Activated gamma-delta T cell treated with anti-CD3 and anti-CD28 coated beads, Interleukin-2, amount 50 U/mL, for 16 hours (primary cell): Measurements from ENCODE around the gene IGF2BP3.

Experiments
- DNase-seq: peaks from one replicate; pipeline ENCODE4 v3.0.0-alpha.2; 2020; ENCODE audit warnings: low read depth

The IGF2BP3 gene

DNA sequence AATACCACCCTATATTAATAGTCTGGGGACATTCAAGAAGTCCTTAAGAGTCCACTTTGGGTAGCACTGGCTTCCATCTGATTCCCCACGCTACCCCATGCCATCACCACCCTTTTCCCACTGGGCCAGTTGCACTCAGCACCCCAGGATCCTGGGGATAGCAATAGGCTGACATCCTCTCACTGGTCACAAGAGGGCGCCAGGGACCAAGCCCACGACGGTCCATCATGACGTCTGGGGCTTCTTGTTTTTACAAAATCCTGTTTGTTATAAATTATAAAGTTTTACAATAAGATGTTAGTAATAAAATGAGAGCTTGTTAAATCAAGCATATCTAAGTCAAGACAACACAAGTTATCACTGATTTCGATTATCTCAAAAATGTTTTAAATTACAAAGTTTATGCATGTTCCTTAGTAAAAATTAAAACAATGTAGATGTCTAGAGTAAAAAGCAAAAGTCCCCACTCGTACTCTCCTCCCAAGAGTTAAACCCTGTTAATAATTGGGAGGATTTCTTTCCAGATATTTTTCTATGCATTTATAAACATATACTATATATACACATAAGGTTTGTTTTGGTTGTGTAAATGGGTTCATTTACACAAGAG, 208.3 kb downstream of the IGF2BP3 start:
- peak; percentile 28 for DNase-seq

DNA sequence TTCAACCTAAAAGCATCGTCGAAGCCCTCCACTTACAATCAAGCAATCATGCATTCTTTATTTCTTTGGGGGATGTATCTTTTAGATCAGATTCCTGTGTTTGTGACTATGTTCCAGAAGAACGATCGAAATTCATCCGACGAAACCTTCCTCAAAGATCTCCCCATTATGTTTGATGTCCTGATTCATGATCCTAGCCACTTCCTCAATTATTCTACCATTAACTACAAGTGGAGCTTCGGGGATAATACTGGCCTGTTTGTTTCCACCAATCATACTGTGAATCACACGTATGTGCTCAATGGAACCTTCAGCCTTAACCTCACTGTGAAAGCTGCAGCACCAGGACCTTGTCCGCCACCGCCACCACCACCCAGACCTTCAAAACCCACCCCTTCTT, 209.9 kb downstream of the IGF2BP3 start:
- DNase-seq = no peak
